GM21367 (cell line): ENCODE data around the gene CLCN1.

ENCODE experiments used
- ATAC-seq: cut with Tn5 transposase; IDR thresholded peaks from one replicate; pipeline ENCODE4 v1.9.1; 2021; ENCODE audit not compliant: unreplicated experiment

Gene CLCN1

GRCh38 chr7:143292876-143293275 is 23.0 kb upstream of the CLCN1 start:
- ATAC-seq: no peak

GRCh38 chr7:143295870-143296269 is 20.0 kb upstream of the CLCN1 start:
- ATAC-seq: no peak

- no peak for ATAC-seq
Observed at GRCh38 chr7:143296686-143297085, 19.2 kb upstream of the CLCN1 start.

GRCh38 chr7:143299346-143299745 is 16.6 kb upstream of the CLCN1 start:
- no peak for ATAC-seq

- ATAC-seq: no peak
Observed at GRCh38 chr7:143299840-143300239, 16.1 kb upstream of the CLCN1 start.

GRCh38 chr7:143300959-143301935 is 14.7 kb upstream of the CLCN1 start:
- ATAC-seq: no peak

- no peak for ATAC-seq
Observed at GRCh38 chr7:143303733-143304132, 12.2 kb upstream of the CLCN1 start.

GRCh38 chr7:143304938-143305337 is 11.0 kb upstream of the CLCN1 start:
- ATAC-seq: no peak

GRCh38 chr7:143305423-143306070 is 10.4 kb upstream of the CLCN1 start:
- no peak for ATAC-seq

GRCh38 chr7:143308632-143309031 is 7.3 kb upstream of the CLCN1 start:
- no peak for ATAC-seq

- no peak for ATAC-seq
Observed at GRCh38 chr7:143314127-143314526, 1.8 kb upstream of the CLCN1 start.

- no peak for ATAC-seq
Observed at GRCh38 chr7:143316492-143316891, 581 bp downstream of the CLCN1 start.

GRCh38 chr7:143318661-143319060 is 2.8 kb downstream of the CLCN1 start:
- ATAC-seq: no peak

- no peak for ATAC-seq
Observed at GRCh38 chr7:143320620-143321019, 4.7 kb downstream of the CLCN1 start.

GRCh38 chr7:143321242-143321641 is 5.3 kb downstream of the CLCN1 start:
- no peak for ATAC-seq

- ATAC-seq: no peak
Observed at GRCh38 chr7:143321734-143322133, 5.8 kb downstream of the CLCN1 start.

GRCh38 chr7:143322760-143323633 is 7.1 kb downstream of the CLCN1 start:
- ATAC-seq: no peak

- ATAC-seq: no peak
Observed at GRCh38 chr7:143323653-143324052, 7.7 kb downstream of the CLCN1 start.

- peak; percentile 74 for ATAC-seq
Observed at GRCh38 chr7:143325240-143325639, 9.3 kb downstream of the CLCN1 start.

- ATAC-seq: no peak
Observed at GRCh38 chr7:143327903-143328302, 12.0 kb downstream of the CLCN1 start.

GRCh38 chr7:143329471-143330170 is 13.7 kb downstream of the CLCN1 start:
- no peak for ATAC-seq
